HUES6 (cell line): ENCODE measurements around the gene LIPE.

Experiments
- H3K27ac ChIP-seq: 2 replicates; pipeline ENCODE4 v1.7.0; 2013; ENCODE audit warnings: low read depth, mild to moderate bottlenecking, low read length, inconsistent platforms
- H3K27me3 ChIP-seq: 2 replicates; pipeline ENCODE4 v1.6.1; 2013; ENCODE audit warnings: low read length; ENCODE audit not compliant: control insufficient read depth, insufficient read depth
- H3K36me3 ChIP-seq: 2 replicates; pipeline ENCODE4 v1.6.1; 2013; ENCODE audit warnings: low read length; ENCODE audit not compliant: control insufficient read depth, insufficient read depth
- H3K4me1 ChIP-seq: 2 replicates; pipeline ENCODE4 v1.6.1; 2013; ENCODE audit warnings: low read length; ENCODE audit not compliant: control insufficient read depth, insufficient read depth
- H3K4me3 ChIP-seq: 2 replicates; pipeline ENCODE4 v1.5.1; 2013; ENCODE audit warnings: low read depth, low read length
- H3K9ac ChIP-seq: one replicate; pipeline ENCODE4 v1.6.1; 2013; ENCODE audit warnings: mild to moderate bottlenecking, low read length
- H3K9me3 ChIP-seq: 2 replicates; pipeline ENCODE4 v1.6.1; 2013; ENCODE audit warnings: low read depth, low read length; ENCODE audit not compliant: control insufficient read depth, insufficient read depth

LIPE gene

GRCh38 chr19:42410371-42410770 is 16.8 kb downstream of the LIPE start:
- peaks cover 5% of the 10 kb centered on the region for H3K36me3 ChIP-seq
- H3K9me3 ChIP-seq = no peaks in the 10 kb centered on the region
- no peak overlapping the region for H3K9ac ChIP-seq
- no peak overlapping the region for H3K27ac ChIP-seq
- H3K4me3 ChIP-seq = no peak overlapping the region
- H3K4me1 ChIP-seq = peaks cover 11% of the 10 kb centered on the region
- H3K27me3 ChIP-seq = peaks cover 61% of the 10 kb centered on the region

GRCh38 chr19:42409477-42409876 is 17.7 kb downstream of the LIPE start:
- H3K27me3 ChIP-seq = peaks cover 59% of the 10 kb centered on the region

GRCh38 chr19:42407816-42408175 is 19.4 kb downstream of the LIPE start:
- Histone ChIP-seq H3K36me3 (peaks cover 5% of the 10 kb centered on the region), H3K9ac (no peak overlapping the region), H3K27ac (no peak overlapping the region), H3K27me3 (peaks cover 56% of the 10 kb centered on the region), H3K9me3 (no peaks in the 10 kb centered on the region), H3K4me1 (peaks cover 14% of the 10 kb centered on the region), H3K4me3 (no peak overlapping the region)

More at GRCh38 chr19:42409477-42409876, 17.7 kb downstream of the LIPE start:
- no peaks in the 10 kb centered on the region for H3K9me3 ChIP-seq
- peaks cover 5% of the 10 kb centered on the region for H3K36me3 ChIP-seq
- H3K9ac ChIP-seq = no peak overlapping the region
- H3K27ac ChIP-seq = no peak overlapping the region
- H3K4me1 ChIP-seq = peaks cover 11% of the 10 kb centered on the region
- no peak overlapping the region for H3K4me3 ChIP-seq

GRCh38 chr19:42407085-42407815 is 19.9 kb downstream of the LIPE start:
- peaks cover 57% of the 10 kb centered on the region for H3K27me3 ChIP-seq
- peaks cover 5% of the 10 kb centered on the region for H3K36me3 ChIP-seq
- no peak overlapping the region for H3K9ac ChIP-seq
- H3K4me3 ChIP-seq = no peak overlapping the region
- H3K9me3 ChIP-seq = no peaks in the 10 kb centered on the region
- H3K27ac ChIP-seq = no peak overlapping the region
- peaks cover 14% of the 10 kb centered on the region for H3K4me1 ChIP-seq

GRCh38 chr19:42406111-42406510 is 21.1 kb downstream of the LIPE start:
- peaks cover 8% of the 10 kb centered on the region for H3K4me1 ChIP-seq
- no peak overlapping the region for H3K4me3 ChIP-seq
- peaks cover 52% of the 10 kb centered on the region for H3K27me3 ChIP-seq
- no peak overlapping the region for H3K9ac ChIP-seq
- H3K27ac ChIP-seq = no peak overlapping the region
- H3K36me3 ChIP-seq = peaks cover 5% of the 10 kb centered on the region
- H3K9me3 ChIP-seq = no peaks in the 10 kb centered on the region

GRCh38 chr19:42403586-42403985 is 23.6 kb downstream of the LIPE start:
- Histone ChIP-seq H3K27me3 (peaks cover 42% of the 10 kb centered on the region), H3K9ac (no peak overlapping the region), H3K9me3 (no peaks in the 10 kb centered on the region), H3K27ac (no peak overlapping the region), H3K36me3 (peaks cover 3% of the 10 kb centered on the region; the same call in 1 of the 2 replicates), H3K4me1 (peaks cover 10% of the 10 kb centered on the region), H3K4me3 (no peak overlapping the region)

- Histone ChIP-seq H3K9me3 (no peaks in the 10 kb centered on the region), H3K9ac (peak overlapping the region; percentile 24), H3K27me3 (peaks cover 34% of the 10 kb centered on the region), H3K4me1 (peaks cover 15% of the 10 kb centered on the region), H3K36me3 (peaks cover 2% of the 10 kb centered on the region; the same call in 1 of the 2 replicates), H3K27ac (no peak overlapping the region), H3K4me3 (peak overlapping the region; percentile 79)
Measured at GRCh38 chr19:42402376-42403116, 24.6 kb downstream of the LIPE start.

- Histone ChIP-seq H3K4me3 (peak overlapping the region; percentile 79), H3K27ac (no peak overlapping the region), H3K9ac (peak overlapping the region; percentile 40)
Measured at GRCh38 chr19:42401365-42402303, 25.6 kb downstream of the LIPE start.

GRCh38 chr19:42400404-42400803 is 26.8 kb downstream of the LIPE start:
- peaks cover 20% of the 10 kb centered on the region for H3K4me1 ChIP-seq
- no peak overlapping the region for H3K4me3 ChIP-seq
- H3K9ac ChIP-seq = no peak overlapping the region
- peaks cover 23% of the 10 kb centered on the region for H3K27me3 ChIP-seq
- H3K27ac ChIP-seq = no peak overlapping the region
- H3K9me3 ChIP-seq = no peaks in the 10 kb centered on the region
- H3K36me3 ChIP-seq = no peaks in the 10 kb centered on the region

More at GRCh38 chr19:42401365-42402303, 25.6 kb downstream of the LIPE start:
- H3K36me3 ChIP-seq = no peaks in the 10 kb centered on the region
- H3K27me3 ChIP-seq = peaks cover 30% of the 10 kb centered on the region
- peaks cover 16% of the 10 kb centered on the region for H3K4me1 ChIP-seq
- H3K9me3 ChIP-seq = no peaks in the 10 kb centered on the region

- Histone ChIP-seq H3K36me3 (no peaks in the 10 kb centered on the region), H3K9me3 (no peaks in the 10 kb centered on the region), H3K4me3 (peak overlapping the region; percentile 75), H3K27me3 (peaks cover 13% of the 10 kb centered on the region), H3K9ac (peak overlapping the region; percentile 74), H3K27ac (no peak overlapping the region), H3K4me1 (peaks cover 14% of the 10 kb centered on the region)
Measured at GRCh38 chr19:42397263-42398166, 29.7 kb downstream of the LIPE start.
